Astrocyte (in vitro differentiated cells and primary cell): Measurements from ENCODE around the gene MBD5. TPM values are rescaled to one million over a fixed set of nuclear protein-coding genes. Genes with fewer than 3 reads are reported as not detected.

Source experiments
- DNase-seq: peaks from one replicate; pipeline ENCODE4 v3.0.0-alpha.2; 2010; ENCODE audit warnings: low read depth
- FAIRE-seq: peaks from 2 replicates; lab custom pipeline; 2011; peaks lifted over from hg19 to GRCh38; lab: Jason Lieb, UNC
- H2AFZ ChIP-seq: 2 replicates; pipeline ENCODE4 v1.6.0; 2012; ENCODE audit warnings: low read depth, low read length, inconsistent platforms
- H3K27ac ChIP-seq: 2 replicates; pipeline ENCODE4 v1.5.1; 2011; ENCODE audit warnings: low read depth, low read length, inconsistent platforms
- H3K27me3 ChIP-seq: 2 replicates; pipeline ENCODE4 v1.6.0; 2011; ENCODE audit warnings: low read length, inconsistent platforms; ENCODE audit not compliant: insufficient read depth
- H3K36me3 ChIP-seq: 2 replicates; pipeline ENCODE4 v1.5.1; 2011; ENCODE audit warnings: low read length, inconsistent platforms; ENCODE audit not compliant: insufficient read depth
- H3K4me1 ChIP-seq: 2 replicates; pipeline ENCODE4 v1.5.1; 2011; ENCODE audit warnings: low read length, inconsistent platforms; ENCODE audit not compliant: insufficient read depth
- H3K4me2 ChIP-seq: 2 replicates; pipeline ENCODE4 v1.6.0; 2012; ENCODE audit warnings: low read length, inconsistent platforms
- H3K4me3 ChIP-seq: 2 replicates; pipeline ENCODE4 v1.5.1; 2011; ENCODE audit warnings: low read depth, mild to moderate bottlenecking, low read length, inconsistent platforms; ENCODE audit not compliant: insufficient read depth
- H3K79me2 ChIP-seq: 2 replicates; pipeline ENCODE4 v1.6.0; 2012; ENCODE audit warnings: mild to moderate bottlenecking, low read length, inconsistent platforms; ENCODE audit not compliant: insufficient read depth
- H3K9ac ChIP-seq: 2 replicates; pipeline ENCODE4 v1.6.0; 2012; ENCODE audit warnings: mild to moderate bottlenecking, low read length, inconsistent platforms
- H3K9me3 ChIP-seq: 2 replicates; pipeline ENCODE4 v1.5.1; 2012; ENCODE audit warnings: low read depth, mild to moderate bottlenecking, low read length, inconsistent platforms; ENCODE audit not compliant: insufficient read depth
- H4K20me1 ChIP-seq: 2 replicates; pipeline ENCODE4 v1.6.0; 2012; ENCODE audit warnings: low read length, inconsistent platforms; ENCODE audit not compliant: insufficient read depth
- H3K27ac Mint-ChIP-seq: one replicate; pipeline ENCODE4 v1.8.0; 2021; ENCODE audit warnings: mild to moderate bottlenecking, mixed read lengths; ENCODE audit not compliant: unreplicated experiment
- H3K27me3 Mint-ChIP-seq: one replicate; pipeline ENCODE4 v1.8.0; 2021; ENCODE audit warnings: low read depth, mixed read lengths; ENCODE audit not compliant: unreplicated experiment
- H3K36me3 Mint-ChIP-seq: one replicate; pipeline ENCODE4 v1.8.0; 2021; ENCODE audit warnings: low read depth, mixed read lengths; ENCODE audit not compliant: unreplicated experiment
- H3K4me1 Mint-ChIP-seq: one replicate; pipeline ENCODE4 v1.8.0; 2021; ENCODE audit warnings: low read depth, mixed read lengths; ENCODE audit not compliant: unreplicated experiment
- H3K4me3 Mint-ChIP-seq: one replicate; pipeline ENCODE4 v1.8.0; 2021; ENCODE audit warnings: mild to moderate bottlenecking, moderate library complexity, mixed read lengths; ENCODE audit not compliant: unreplicated experiment
- H3K9me3 Mint-ChIP-seq: one replicate; pipeline ENCODE4 v1.8.0; 2021; ENCODE audit warnings: mild to moderate bottlenecking, mixed read lengths; ENCODE audit not compliant: unreplicated experiment
- EZH2 ChIP-seq: IDR thresholded peaks from 2 replicates; pipeline ENCODE4 v1.6.1; 2012; ENCODE audit warnings: mild to moderate bottlenecking, low read length, inconsistent platforms; ENCODE audit not compliant: insufficient read depth
- total RNA-seq: library from RNA; stranded (reverse); gene quantifications from 2 replicates; pipeline ENCODE4 v1.2.1, GENCODE V29; 2021
- TF ChIP-seq, protein P1 (sequence below): IDR thresholded peaks from 2 replicates; pipeline ENCODE4 v1.5.1; 2011; ENCODE audit warnings: low read depth, mild to moderate bottlenecking, inconsistent platforms, low read length, moderate library complexity; ENCODE audit not compliant: insufficient read depth

The MBD5 gene
- total RNA-seq, 1 donor from 2014 or later, result 53.6 TPM

DNA sequence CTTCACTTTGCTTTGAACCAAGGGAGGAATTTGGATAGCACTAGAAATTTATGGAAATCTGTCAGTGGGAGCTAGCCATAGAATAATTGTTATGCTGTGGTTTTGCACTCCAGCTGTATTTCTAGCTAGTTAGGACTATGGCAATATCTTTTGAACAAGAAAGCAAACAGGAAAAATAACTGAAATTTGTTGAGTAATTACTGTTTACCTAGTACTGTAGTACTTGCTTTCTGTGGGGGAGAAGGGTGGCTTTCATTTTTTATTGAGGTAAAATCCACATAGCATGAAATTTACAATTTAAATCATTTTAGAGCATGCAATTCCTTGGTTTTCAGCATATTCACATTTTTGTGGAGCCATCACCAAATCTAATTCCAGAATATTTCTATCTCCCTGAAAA, 28.4 kb downstream of the MBD5 start:
- Histone ChIP-seq H3K9ac (no peak overlapping the region), H3K79me2 (peaks cover 16% of the 10 kb centered on the region), H3K27me3 (no peaks in the 10 kb centered on the region), H3K4me3 (no peak overlapping the region), H4K20me1 (peaks cover 16% of the 10 kb centered on the region), H3K27ac (no peak overlapping the region), H3K36me3 (no peaks in the 10 kb centered on the region), H3K4me1 (no peaks in the 10 kb centered on the region), H3K4me2 (no peak overlapping the region), H2AFZ (no peak overlapping the region), H3K9me3 (no peaks in the 10 kb centered on the region)
- FAIRE-seq (peak; percentile 29), DNase-seq (no peak)
- Mint-ChIP-seq H3K4me1 (peaks cover 21% of the 10 kb centered on the region), H3K36me3 (no peaks in the 10 kb centered on the region), H3K27me3 (no peaks in the 10 kb centered on the region), H3K4me3 (no peak overlapping the region), H3K9me3 (no peaks in the 10 kb centered on the region), H3K27ac (no peak overlapping the region)
- TF ChIP-seq, protein P1, sequence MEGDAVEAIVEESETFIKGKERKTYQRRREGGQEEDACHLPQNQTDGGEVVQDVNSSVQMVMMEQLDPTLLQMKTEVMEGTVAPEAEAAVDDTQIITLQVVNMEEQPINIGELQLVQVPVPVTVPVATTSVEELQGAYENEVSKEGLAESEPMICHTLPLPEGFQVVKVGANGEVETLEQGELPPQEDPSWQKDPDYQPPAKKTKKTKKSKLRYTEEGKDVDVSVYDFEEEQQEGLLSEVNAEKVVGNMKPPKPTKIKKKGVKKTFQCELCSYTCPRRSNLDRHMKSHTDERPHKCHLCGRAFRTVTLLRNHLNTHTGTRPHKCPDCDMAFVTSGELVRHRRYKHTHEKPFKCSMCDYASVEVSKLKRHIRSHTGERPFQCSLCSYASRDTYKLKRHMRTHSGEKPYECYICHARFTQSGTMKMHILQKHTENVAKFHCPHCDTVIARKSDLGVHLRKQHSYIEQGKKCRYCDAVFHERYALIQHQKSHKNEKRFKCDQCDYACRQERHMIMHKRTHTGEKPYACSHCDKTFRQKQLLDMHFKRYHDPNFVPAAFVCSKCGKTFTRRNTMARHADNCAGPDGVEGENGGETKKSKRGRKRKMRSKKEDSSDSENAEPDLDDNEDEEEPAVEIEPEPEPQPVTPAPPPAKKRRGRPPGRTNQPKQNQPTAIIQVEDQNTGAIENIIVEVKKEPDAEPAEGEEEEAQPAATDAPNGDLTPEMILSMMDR, result no peak
- no peak for TF ChIP-seq EZH2

DNA sequence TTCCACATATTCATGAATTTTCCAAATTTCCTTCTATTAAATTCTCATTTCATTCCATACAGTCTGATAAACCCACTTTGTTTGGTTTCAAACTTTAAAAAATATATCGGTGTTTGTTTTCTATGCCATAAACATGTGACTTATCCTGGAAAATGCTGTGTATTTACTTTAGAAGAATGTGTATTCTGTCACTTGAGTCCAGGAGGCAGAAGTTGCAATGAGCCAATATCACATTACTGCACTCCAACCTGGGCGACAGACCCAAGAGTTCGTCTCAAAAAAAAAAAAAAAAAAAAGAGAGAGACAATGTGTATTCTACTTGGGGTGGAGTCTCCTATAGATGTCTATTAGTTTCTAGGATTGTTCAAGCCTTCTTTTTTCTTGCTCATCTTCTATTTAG, 31.8 kb downstream of the MBD5 start:
- no peak overlapping the region for H3K27ac ChIP-seq
- H3K4me1 ChIP-seq, result no peaks in the 10 kb centered on the region
- Mint-ChIP-seq H3K9me3 (no peaks in the 10 kb centered on the region), H3K4me1 (peaks cover 18% of the 10 kb centered on the region), H3K27me3 (no peaks in the 10 kb centered on the region), H3K4me3 (no peak overlapping the region), H3K27ac (no peak overlapping the region), H3K36me3 (no peaks in the 10 kb centered on the region)
- H3K27me3 ChIP-seq, result no peaks in the 10 kb centered on the region
- H3K4me3 ChIP-seq, result no peak overlapping the region
- no peak overlapping the region for H3K4me2 ChIP-seq
- FAIRE-seq, result no peak
- no peaks in the 10 kb centered on the region for H3K36me3 ChIP-seq
- no peak overlapping the region for H2AFZ ChIP-seq
- no peaks in the 10 kb centered on the region for H3K9me3 ChIP-seq
- peaks cover 16% of the 10 kb centered on the region for H4K20me1 ChIP-seq
- DNase-seq, result no peak
- peaks cover 23% of the 10 kb centered on the region for H3K79me2 ChIP-seq
- TF ChIP-seq, protein P1, result no peak
- TF ChIP-seq EZH2, result no peak
- no peak overlapping the region for H3K9ac ChIP-seq

DNA sequence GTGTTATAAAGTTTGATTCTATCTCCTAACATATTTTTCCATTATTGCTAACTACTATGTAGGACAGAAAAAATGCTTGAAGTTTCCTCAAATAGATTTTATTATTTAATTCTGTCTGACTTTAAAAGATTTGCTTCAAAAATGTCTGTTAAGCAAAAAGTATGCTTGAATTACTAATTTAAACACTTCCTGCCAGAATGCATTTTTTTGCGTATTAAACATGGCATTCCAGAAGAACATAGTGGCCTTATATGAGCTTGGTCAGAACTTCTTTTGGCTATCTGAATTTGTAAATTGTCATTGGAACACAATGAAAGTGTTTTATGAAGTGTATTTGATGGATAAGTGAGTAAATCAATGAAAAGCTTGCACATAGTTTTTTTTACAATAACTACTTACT, 37.8 kb downstream of the MBD5 start:
- no peak overlapping the region for H3K27ac ChIP-seq
- H3K4me2 ChIP-seq, result no peak overlapping the region
- H3K4me1 ChIP-seq, result no peaks in the 10 kb centered on the region
- peak; percentile 31 for DNase-seq
- no peak overlapping the region for H2AFZ ChIP-seq
- H3K27me3 Mint-ChIP-seq, result no peaks in the 10 kb centered on the region
- no peak overlapping the region for H3K27ac Mint-ChIP-seq
- no peaks in the 10 kb centered on the region for H4K20me1 ChIP-seq
- H3K4me3 ChIP-seq, result no peak overlapping the region
- no peaks in the 10 kb centered on the region for H3K27me3 ChIP-seq
- H3K36me3 Mint-ChIP-seq, result no peaks in the 10 kb centered on the region
- FAIRE-seq, result peak; percentile 47
- H3K9me3 ChIP-seq, result no peaks in the 10 kb centered on the region
- peaks cover 2% of the 10 kb centered on the region for H3K4me1 Mint-ChIP-seq
- no peak overlapping the region for H3K4me3 Mint-ChIP-seq
- H3K79me2 ChIP-seq, result peaks cover 15% of the 10 kb centered on the region
- no peaks in the 10 kb centered on the region for H3K36me3 ChIP-seq
- TF ChIP-seq, protein P1, result no peak
- no peak for TF ChIP-seq EZH2
- no peaks in the 10 kb centered on the region for H3K9me3 Mint-ChIP-seq
- H3K9ac ChIP-seq, result no peak overlapping the region
